Hepatocyte (in vitro differentiated cells): ENCODE data around the gene HSPH1. TPM values are rescaled to one million over a fixed set of nuclear protein-coding genes. Genes with fewer than 3 reads are reported as not detected.

ENCODE experiments used
- DNase-seq: peaks from one replicate; pipeline ENCODE4 v3.0.0-alpha.2; 2016; ENCODE audit warnings: low spot score
- H2AFZ ChIP-seq: fragments of 200-600 bp; sonication (generic); 2 replicates; pipeline ENCODE4 v1.6.0; 2016; ENCODE audit warnings: antibody characterized with exemption, mild to moderate bottlenecking
- H3K27ac ChIP-seq: fragments of 200-600 bp; sonication (generic); 2 replicates; pipeline ENCODE4 v1.5.1; 2016; ENCODE audit warnings: mild to moderate bottlenecking
- H3K27me3 ChIP-seq: fragments of 200-600 bp; sonication (generic); 2 replicates; pipeline ENCODE4 v1.6.1; 2016
- H3K36me3 ChIP-seq: fragments of 200-600 bp; sonication (generic); replicated peaks from 2 replicates; pipeline ENCODE4 v1.5.1; 2016; ENCODE audit warnings: low read depth; ENCODE audit not compliant: insufficient read depth
- H3K4me1 ChIP-seq: fragments of 200-600 bp; sonication (generic); 2 replicates; pipeline ENCODE4 v1.5.1; 2016; ENCODE audit warnings: mild to moderate bottlenecking, moderate library complexity; ENCODE audit not compliant: insufficient read depth
- H3K4me2 ChIP-seq: fragments of 200-600 bp; sonication (generic); 2 replicates; pipeline ENCODE4 v1.6.0; 2016
- H3K4me3 ChIP-seq: fragments of 200-600 bp; sonication (generic); 2 replicates; pipeline ENCODE4 v1.5.1; 2016; ENCODE audit warnings: mild to moderate bottlenecking
- H3K79me2 ChIP-seq: fragments of 200-600 bp; sonication (generic); 2 replicates; pipeline ENCODE4 v1.6.0; 2017; ENCODE audit warnings: mild to moderate bottlenecking
- H3K9me2 ChIP-seq: fragments of 200-600 bp; sonication (generic); replicated peaks from 2 replicates; pipeline ENCODE4 v1.6.0; 2017; ENCODE audit warnings: mild to moderate bottlenecking; ENCODE audit not compliant: insufficient read depth
- H3K9me3 ChIP-seq: fragments of 200-600 bp; sonication (generic); 2 replicates; pipeline ENCODE4 v1.5.1; 2016; ENCODE audit warnings: low read depth, mild to moderate bottlenecking
- H4K20me1 ChIP-seq: fragments of 200-600 bp; sonication (generic); 2 replicates; pipeline ENCODE4 v1.6.0; 2016; ENCODE audit warnings: mild to moderate bottlenecking; ENCODE audit not compliant: insufficient read depth, poor library complexity, severe bottlenecking
- EZH2 ChIP-seq: fragments of 200-600 bp; sonication (generic); IDR thresholded peaks from 2 replicates; pipeline ENCODE4 v1.6.1; 2016; ENCODE audit warnings: antibody characterized with exemption, mild to moderate bottlenecking, borderline replicate concordance
- EZH2phosphoT487 ChIP-seq: fragments of 200-600 bp; sonication (generic); IDR thresholded peaks from one replicate; pipeline ENCODE4 v1.6.1; 2018; ENCODE audit warnings: antibody characterized with exemption, mild to moderate bottlenecking, low read depth, moderate library complexity; ENCODE audit not compliant: unreplicated experiment, severe bottlenecking
- WGBS: methylation state at CpG from one replicate; pipeline ENCODE4 v1.1.6; 2016; ENCODE audit warnings: low lambda C conversion rate; ENCODE audit errors: missing lambda C conversion rate; 5-methylcytosine and 5-hydroxymethylcytosine counted together
- polyA plus RNA-seq: library from polyadenylated mRNA; unstranded; fragments of >200 nt; fragmentation: Nextera tagmentation; extraction: Ambion mirVana; gene quantifications from 2 replicates; pipeline ENCODE4 v1.2.1, GENCODE V29; 2016
- total RNA-seq: library from RNA; depleted of rRNA; stranded (reverse); fragments of >200 nt; gene quantifications from 2 replicates; pipeline ENCODE4 v1.2.3, GENCODE V29; 2014
- TF ChIP-seq, protein P1 (sequence below): fragments of 200-600 bp; sonication (generic); IDR thresholded peaks from 2 replicates; pipeline ENCODE4 v1.5.1; 2016; ENCODE audit warnings: antibody characterized with exemption, mild to moderate bottlenecking; ENCODE audit not compliant: poor library complexity

The HSPH1 gene
- total and polyA plus RNA-seq, 2 experiments from 2014 or later: 64.1 to 74.2 TPM

DNA sequence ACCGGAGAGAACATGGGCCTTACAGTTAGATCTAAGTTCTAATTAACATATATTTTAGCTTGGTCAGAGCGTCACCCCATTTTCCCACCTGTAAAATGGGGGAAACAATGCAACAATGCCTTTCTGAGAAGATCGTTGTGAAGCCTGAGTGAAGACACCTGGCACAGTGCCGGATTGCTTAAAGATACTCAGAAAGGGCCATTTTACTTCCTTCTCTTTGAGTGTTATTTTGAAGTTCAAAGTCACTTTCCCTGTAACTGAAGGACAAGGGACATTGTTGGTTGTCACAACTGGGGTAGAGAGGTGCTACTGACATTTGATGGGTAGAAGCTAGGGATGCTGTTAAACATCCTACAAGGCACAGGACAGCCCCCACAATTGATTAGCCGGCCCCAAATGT is 28.1 kb downstream of the HSPH1 start:
- H3K9me3 ChIP-seq: no peaks in the 10 kb centered on the region
- no peaks in the 10 kb centered on the region for H3K36me3 ChIP-seq
- H3K79me2 ChIP-seq: no peaks in the 10 kb centered on the region
- H3K4me3 ChIP-seq: no peak overlapping the region
- no peak for TF ChIP-seq EZH2phosphoT487
- no peak for TF ChIP-seq EZH2
- TF ChIP-seq, protein P1, sequence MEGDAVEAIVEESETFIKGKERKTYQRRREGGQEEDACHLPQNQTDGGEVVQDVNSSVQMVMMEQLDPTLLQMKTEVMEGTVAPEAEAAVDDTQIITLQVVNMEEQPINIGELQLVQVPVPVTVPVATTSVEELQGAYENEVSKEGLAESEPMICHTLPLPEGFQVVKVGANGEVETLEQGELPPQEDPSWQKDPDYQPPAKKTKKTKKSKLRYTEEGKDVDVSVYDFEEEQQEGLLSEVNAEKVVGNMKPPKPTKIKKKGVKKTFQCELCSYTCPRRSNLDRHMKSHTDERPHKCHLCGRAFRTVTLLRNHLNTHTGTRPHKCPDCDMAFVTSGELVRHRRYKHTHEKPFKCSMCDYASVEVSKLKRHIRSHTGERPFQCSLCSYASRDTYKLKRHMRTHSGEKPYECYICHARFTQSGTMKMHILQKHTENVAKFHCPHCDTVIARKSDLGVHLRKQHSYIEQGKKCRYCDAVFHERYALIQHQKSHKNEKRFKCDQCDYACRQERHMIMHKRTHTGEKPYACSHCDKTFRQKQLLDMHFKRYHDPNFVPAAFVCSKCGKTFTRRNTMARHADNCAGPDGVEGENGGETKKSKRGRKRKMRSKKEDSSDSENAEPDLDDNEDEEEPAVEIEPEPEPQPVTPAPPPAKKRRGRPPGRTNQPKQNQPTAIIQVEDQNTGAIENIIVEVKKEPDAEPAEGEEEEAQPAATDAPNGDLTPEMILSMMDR: no peak
- DNase-seq: no peak
- 94% methylated on average over 5 of the region's 5 CpGs for WGBS
- no peak overlapping the region for H3K27ac ChIP-seq
- no peaks in the 10 kb centered on the region for H3K9me2 ChIP-seq
- H3K4me2 ChIP-seq: no peak overlapping the region
- H3K4me1 ChIP-seq: no peaks in the 10 kb centered on the region
- no peaks in the 10 kb centered on the region for H3K27me3 ChIP-seq
- H4K20me1 ChIP-seq: no peaks in the 10 kb centered on the region
- H2AFZ ChIP-seq: no peak overlapping the region

DNA sequence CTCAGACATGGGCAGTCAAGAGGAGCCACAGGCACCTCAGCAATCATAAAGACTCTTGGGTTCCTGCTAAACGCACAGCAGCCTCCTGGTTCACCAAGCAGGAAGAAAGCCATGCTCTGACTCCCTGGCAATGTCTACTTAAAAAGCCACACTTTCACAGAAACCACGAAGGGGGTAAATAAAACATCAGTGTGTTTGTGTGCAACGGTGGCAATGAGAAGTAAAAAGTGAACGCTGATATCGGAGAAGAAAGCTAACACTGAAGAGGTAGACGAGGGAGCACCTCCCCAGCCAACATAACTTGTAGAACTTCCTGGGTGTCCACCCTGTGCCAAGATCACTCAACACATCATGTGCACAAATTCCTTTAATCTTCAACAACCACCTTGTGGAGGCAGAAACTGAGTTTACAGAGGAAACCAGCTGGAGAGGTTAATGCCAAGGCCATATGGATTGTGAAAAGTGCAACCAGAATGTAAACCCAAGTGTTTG is 30.2 kb downstream of the HSPH1 start:
- Histone ChIP-seq H3K79me2 (no peaks in the 10 kb centered on the region), H4K20me1 (no peaks in the 10 kb centered on the region), H3K4me1 (no peaks in the 10 kb centered on the region), H3K9me3 (no peaks in the 10 kb centered on the region), H3K27me3 (peaks cover 1% of the 10 kb centered on the region), H3K4me3 (no peak overlapping the region), H3K4me2 (no peak overlapping the region), H3K9me2 (no peaks in the 10 kb centered on the region), H2AFZ (no peak overlapping the region), H3K27ac (no peak overlapping the region), H3K36me3 (no peaks in the 10 kb centered on the region)
- WGBS: 82% methylated on average over 6 of the region's 6 CpGs
- no peak for DNase-seq
- TF ChIP-seq, protein P1: no peak
- no peak for TF ChIP-seq EZH2
- no peak for TF ChIP-seq EZH2phosphoT487

DNA sequence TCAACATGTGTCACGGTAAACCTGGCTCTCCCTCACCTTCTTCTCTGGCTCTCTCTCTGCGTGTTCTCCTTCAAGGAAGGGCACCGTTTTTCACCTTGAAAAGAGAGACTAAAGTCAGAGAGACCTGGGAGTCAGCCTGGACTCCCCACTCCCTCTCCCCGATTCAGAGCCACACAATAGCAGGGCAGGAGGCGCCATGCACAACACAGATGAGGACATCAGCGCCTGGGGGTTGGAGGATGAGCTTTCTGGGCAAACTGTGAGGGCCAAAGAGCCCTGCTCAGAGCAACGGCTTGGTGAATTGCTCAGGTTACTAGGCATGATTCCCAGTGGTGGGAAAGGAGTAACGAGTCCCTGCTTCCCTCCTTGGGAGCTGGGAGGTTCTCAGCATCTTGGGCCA is 32.3 kb downstream of the HSPH1 start:
- 73% methylated on average over 8 of the region's 8 CpGs for WGBS
- no peaks in the 10 kb centered on the region for H3K79me2 ChIP-seq
- H2AFZ ChIP-seq: no peak overlapping the region
- no peak for DNase-seq
- no peaks in the 10 kb centered on the region for H4K20me1 ChIP-seq
- H3K4me1 ChIP-seq: no peaks in the 10 kb centered on the region
- H3K4me2 ChIP-seq: no peak overlapping the region
- H3K9me3 ChIP-seq: no peaks in the 10 kb centered on the region
- H3K36me3 ChIP-seq: no peaks in the 10 kb centered on the region
- peaks cover 13% of the 10 kb centered on the region for H3K27me3 ChIP-seq
- TF ChIP-seq, protein P1: no peak
- TF ChIP-seq EZH2: no peak
- TF ChIP-seq EZH2phosphoT487: no peak
- no peak overlapping the region for H3K27ac ChIP-seq
- H3K4me3 ChIP-seq: no peak overlapping the region
- H3K9me2 ChIP-seq: no peaks in the 10 kb centered on the region

DNA sequence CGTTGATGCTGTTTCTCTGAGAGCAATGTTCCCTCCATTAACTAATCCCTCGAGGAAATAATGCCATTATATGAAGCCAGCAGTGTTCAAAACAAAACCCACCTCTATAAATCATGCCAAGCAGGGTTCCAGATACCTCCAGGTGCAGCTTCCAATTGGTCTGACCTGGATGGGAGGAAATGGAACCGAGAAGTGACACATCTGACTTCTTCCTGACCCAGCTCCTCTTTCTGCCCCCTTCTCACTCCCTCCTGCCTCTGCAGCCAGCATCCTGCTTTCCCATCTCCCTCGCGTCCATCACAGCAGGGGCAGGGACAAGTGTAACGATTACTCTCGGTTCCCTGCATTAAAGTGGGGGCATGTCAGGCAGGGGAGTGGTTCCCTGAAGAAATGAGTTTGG is 37.5 kb downstream of the HSPH1 start:
- Histone ChIP-seq H3K9me2 (no peaks in the 10 kb centered on the region), H3K27ac (no peak overlapping the region), H3K4me1 (no peaks in the 10 kb centered on the region), H3K27me3 (peaks cover 13% of the 10 kb centered on the region), H4K20me1 (no peaks in the 10 kb centered on the region), H3K79me2 (no peaks in the 10 kb centered on the region), H2AFZ (no peak overlapping the region), H3K36me3 (no peaks in the 10 kb centered on the region), H3K4me3 (no peak overlapping the region), H3K9me3 (no peaks in the 10 kb centered on the region), H3K4me2 (no peak overlapping the region)
- 39% methylated on average over 7 of the region's 7 CpGs for WGBS
- DNase-seq: no peak
- TF ChIP-seq EZH2phosphoT487: no peak
- TF ChIP-seq, protein P1: no peak
